HG03039 (cell line): ENCODE results near the gene SHCBP1L.

ENCODE experiments used
- ATAC-seq: cut with Tn5 transposase; IDR thresholded peaks from one replicate; pipeline ENCODE4 v1.9.1; 2021; ENCODE audit warnings: mild to moderate bottlenecking, moderate library complexity; ENCODE audit not compliant: unreplicated experiment

The SHCBP1L gene

GRCh38 chr1:182897696-182898095 lies 55.3 kb downstream of the SHCBP1L start:
- ATAC-seq = no peak

DNA sequence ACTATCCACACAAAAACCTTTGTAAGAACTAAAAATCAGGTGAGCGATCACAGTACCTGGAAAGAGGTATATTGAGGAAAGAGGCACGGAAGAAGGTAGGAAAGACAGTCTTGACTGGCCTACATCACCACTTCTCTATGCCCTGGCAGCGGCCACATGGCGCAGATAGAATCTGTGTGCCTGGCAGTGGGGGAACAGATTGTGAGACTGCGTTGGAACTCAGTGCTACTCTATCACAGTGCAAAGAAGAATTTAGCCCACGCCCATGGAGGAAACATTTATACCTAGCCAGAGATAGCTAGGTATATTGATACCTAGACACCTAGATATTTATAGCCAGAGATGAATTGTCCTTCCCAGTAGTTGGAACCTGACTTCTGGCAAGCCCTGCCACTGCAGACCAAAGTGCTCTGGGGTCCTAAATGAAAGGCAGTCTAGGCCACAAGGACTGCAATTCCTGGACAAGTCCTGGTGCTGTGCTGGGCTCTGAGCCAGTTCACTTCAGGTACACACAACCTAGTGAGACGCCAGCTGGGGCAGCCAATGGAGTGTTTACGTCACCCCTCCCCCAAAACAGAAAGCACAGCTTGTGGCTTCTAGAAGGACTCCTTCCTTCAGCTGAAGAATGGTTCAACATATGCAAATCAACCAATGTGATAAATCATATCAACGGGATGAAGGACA lies 61.9 kb downstream of the SHCBP1L start:
- no peak for ATAC-seq

GRCh38 chr1:182889997-182890396 lies 63.0 kb downstream of the SHCBP1L start:
- no peak for ATAC-seq

GRCh38 chr1:182888736-182889531 lies 64.0 kb downstream of the SHCBP1L start:
- ATAC-seq = no peak

DNA sequence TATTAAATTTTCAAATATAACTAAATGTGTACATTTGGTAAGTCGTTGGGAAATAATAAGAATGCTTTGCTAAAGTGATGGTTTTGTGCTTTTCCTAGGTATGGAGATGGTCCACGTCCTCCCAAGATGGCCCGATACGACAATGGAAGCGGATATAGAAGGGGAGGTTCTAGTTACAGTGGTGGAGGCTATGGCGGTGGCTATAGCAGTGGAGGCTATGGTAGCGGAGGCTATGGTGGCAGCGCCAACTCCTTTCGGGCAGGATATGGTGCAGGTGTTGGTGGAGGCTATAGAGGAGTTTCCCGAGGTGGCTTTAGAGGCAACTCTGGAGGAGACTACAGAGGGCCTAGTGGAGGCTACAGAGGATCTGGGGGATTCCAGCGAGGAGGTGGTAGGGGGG lies 66.0 kb downstream of the SHCBP1L start:
- ATAC-seq = no peak

- ATAC-seq = no peak
These were observed 67.4 kb downstream of the SHCBP1L start for GRCh38 chr1:182885591-182885990.

DNA sequence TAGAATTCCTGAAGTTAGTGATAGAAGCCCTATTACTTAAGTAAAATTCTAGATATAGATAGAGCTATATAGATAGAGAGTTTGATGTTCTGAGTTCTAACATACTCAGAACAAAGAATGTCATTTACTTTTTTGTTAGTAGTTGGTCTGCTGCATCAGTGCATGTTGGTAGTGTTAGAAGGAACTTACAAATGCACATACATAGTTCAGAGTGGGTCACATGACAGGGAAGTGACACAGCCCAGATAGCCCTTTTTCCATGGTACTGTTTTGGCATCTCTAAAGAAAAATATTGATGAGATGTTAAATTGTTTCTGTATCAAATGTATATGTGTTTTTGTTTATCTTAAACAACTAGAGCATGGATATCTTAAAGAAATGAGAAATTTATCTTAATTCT lies 68.1 kb downstream of the SHCBP1L start:
- ATAC-seq = no peak

DNA sequence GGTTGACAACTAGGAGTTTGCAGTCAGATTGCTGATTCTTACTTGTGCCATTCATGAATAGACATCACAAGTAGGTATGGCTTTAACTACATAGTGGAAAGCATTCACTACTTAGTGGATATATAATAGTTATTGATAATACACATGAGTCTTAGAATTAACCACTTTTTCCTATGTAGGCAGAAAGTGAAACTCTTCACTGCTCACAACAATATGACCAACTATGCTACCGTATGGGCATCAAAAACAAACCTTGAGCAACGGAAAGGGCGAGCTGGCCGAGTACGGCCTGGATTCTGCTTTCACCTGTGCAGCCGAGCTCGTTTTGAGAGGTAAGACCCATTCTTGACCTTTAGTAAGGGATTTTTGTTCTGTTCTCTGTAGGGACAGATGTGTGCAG lies 75.1 kb downstream of the SHCBP1L start:
- no peak for ATAC-seq

- ATAC-seq = no peak
These were observed 75.6 kb downstream of the SHCBP1L start for GRCh38 chr1:182877331-182877730.

DNA sequence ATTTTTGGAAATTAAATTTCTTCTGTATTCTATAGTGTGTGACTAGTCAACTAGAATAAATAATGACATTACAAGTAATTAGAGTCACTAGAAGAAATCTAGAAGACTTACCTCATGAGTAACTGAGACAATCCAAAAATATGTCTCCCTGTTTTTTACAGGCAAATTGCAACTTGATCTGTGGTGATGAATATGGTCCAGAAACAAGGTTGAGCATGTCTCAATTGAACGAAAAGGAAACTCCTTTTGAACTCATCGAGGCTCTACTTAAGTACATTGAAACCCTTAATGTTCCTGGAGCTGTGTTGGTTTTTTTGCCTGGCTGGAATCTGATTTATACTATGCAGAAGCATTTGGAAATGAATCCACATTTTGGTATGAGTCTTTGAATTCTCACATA lies 77.1 kb downstream of the SHCBP1L start:
- no peak for ATAC-seq

- ATAC-seq = no peak
These were observed 80.1 kb downstream of the SHCBP1L start for GRCh38 chr1:182872881-182873280.

- no peak for ATAC-seq
These were observed 83.7 kb downstream of the SHCBP1L start for GRCh38 chr1:182869241-182869666.

- ATAC-seq = no peak
These were observed 85.1 kb downstream of the SHCBP1L start for GRCh38 chr1:182867861-182868260.

DNA sequence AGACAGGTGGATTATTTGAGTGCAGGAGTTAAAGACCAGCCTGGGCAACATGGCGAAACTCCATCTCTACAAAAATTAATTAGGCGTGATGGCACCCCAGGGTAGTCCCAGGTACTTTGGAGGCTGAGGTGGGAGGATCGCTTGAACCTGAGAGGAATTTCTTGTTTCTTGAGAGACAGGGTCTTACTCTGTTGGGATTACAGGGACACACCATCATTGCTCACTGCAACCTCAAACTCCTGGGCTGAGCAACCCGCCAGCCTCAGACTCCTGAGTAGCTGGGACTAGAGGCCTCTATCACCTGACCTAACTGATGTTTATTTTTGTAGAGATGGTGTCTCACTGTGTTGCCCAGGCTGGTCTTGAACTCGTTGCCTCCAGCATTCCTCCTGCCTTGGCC lies 89.0 kb downstream of the SHCBP1L start:
- ATAC-seq = no peak

GRCh38 chr1:182862827-182863226 lies 90.1 kb downstream of the SHCBP1L start:
- no peak for ATAC-seq

- ATAC-seq = no peak
These were observed 91.0 kb downstream of the SHCBP1L start for GRCh38 chr1:182861994-182862393.

DNA sequence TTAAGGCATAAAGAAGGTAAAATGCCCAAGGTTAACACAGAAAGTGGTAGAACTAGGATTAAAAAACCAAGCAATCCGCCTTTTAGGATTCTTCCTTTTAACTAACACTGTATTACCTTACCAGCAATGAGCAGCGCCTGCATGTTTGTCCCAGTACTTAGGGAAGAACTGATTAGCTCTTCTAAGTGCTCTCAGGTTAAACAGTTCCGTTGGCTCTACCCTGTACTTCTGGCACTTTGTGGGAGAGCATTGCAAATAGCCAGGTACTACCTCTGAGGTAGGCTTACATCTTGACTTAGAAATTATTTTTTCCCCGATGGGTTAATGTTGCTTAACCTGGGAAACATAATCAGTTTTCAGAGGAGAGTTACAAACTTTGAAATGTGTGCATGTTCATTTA lies 92.3 kb downstream of the SHCBP1L start:
- ATAC-seq = no peak

DNA sequence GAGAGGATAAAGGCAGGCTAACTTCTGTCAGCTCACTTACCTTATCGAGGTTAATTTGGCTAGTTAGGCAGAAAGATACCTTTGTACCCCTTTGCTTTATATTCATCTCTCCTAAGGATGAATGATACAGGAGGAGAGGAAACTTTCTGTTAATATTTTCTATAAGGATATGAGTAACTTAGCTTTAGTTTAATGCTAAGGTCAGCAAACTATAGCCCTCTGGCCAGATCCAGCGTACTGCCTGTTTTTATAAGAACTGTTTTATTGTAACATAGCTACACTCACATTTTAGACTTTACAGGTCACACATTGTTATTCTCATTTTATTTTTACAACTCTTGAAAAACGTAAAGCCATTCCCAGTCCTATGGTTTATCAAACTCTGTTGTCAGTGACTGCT lies 95.8 kb downstream of the SHCBP1L start:
- no peak for ATAC-seq

GRCh38 chr1:182855911-182856310 lies 97.1 kb downstream of the SHCBP1L start:
- no peak for ATAC-seq

DNA sequence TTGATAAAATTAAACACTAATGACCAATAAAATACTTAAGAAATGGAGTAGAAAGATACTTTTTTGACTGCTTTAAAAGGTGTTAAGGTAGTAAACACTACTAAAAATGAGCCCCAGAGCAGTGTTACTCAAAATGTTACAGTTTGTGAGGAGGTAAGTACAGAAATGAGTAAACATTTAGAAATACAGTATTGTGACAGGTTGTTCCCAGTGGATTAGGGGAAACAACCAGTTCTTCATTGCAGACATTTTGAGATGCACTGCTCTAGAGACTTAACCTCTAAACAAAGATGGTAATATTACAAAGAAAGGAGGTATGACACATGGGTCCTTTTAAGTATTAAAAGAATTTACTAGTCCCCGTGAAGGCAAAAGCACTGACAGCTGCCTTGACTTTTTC lies 101.1 kb downstream of the SHCBP1L start:
- ATAC-seq = no peak

- no peak for ATAC-seq
These were observed 102.6 kb downstream of the SHCBP1L start for GRCh38 chr1:182850319-182850718.
